Measurements from ENCODE around the gene TLN1. TPM values are rescaled to one million over a fixed set of nuclear protein-coding genes. Genes with fewer than 3 reads are reported as not detected.

TLN1 gene
- total and polyA plus RNA-seq, 2 of the 8 experiments (the other 6 are each of a cell fraction or from before 2014, with no cell fraction given) = 28.1 to 90.1 TPM

DNA sequence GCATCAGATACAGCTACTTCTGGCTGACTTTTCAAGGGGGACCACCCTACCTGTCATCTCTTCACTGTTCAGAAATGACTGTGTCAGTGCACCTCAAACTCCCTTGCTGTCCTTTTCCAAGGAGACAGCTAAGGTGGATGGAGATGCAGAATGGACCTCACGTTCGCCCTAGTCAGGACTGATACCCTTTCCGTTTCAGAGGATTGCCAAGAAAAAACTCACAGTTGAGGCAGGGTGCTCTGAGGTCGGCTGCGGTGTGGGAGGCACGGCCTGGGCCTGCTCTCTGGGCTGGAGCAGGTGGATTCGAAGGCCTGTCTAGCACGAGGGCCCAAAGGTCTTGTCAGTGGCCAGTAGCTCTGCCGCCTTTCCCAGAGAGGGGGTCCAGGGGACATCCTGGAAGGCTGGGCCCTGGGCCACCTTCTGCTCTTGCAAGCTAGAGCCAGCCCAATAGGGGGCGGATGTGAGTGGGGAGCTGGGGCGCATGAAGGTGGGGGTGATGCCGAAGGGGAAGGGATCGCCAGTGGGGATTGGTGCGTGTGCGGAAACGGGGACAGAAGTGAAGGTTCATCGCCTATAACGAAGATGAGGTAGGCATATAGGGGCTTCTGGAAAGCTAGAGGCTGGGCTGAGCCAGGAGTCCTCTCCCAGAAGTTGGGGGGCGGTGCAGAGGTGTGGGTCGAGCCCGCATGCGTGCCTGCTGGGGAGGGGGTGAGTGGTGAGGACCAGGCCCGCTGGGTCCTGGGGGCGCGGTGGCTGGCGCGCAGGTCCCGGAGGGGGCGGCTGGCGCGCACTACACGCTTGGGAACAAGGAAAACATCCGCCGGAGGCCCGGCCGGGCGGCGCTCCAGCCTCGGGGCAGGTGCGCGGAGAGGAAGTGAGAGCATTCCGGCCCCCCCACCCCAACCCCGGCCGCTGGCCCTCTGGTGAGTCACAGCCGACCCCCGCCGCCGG, 24.6 kb upstream of the TLN1 start (continued):
- TF ChIP-seq YY1 (IDR thresholded peaks at IDR 0.05; ENCODE audit: low read depth, low read length) = 0 out of 2 replicates have a peak, but pooled peaks have one; percentile 8
- peak; percentile 34; the same call in 1 of the 2 replicates for TF ChIP-seq TBP (IDR thresholded peaks at IDR 0.05; ENCODE audit: low read depth, low read length)
